Epidermal melanocyte (primary cell): Measurements from ENCODE around the gene ATP6V1C2.
A peak's percentile ranks its signal among the peaks of the same experiment; 100 is the strongest.
"Not testable (repeated sequence)": the region's sequence is repeated elsewhere in the genome, so short reads cannot be mapped to it uniquely, and the experiment has no call there.

ENCODE experiments used
- DNase-seq: peaks from one replicate; pipeline ENCODE4 v3.0.0; 2011; ENCODE audit warnings: low spot score; ENCODE audit not compliant: insufficient read length

Gene ATP6V1C2

DNA sequence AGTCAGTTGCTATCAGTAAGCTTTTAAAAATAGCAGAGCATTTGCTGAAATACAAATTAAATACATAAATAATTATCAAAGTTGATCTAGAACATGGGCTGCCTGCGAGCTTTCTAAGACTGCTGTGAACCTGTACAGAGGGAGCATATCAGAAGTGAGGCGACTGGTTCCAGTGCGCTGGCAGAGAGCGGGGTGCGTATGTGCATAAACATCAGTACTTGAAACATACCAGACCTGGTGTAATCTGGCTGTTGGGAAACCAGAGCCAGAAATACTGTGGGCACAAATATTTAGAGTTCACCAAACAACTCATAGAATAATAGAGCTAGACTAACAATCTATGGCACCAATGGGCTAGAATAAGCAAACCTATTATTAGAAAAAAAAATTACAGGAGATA, 63.8 kb downstream of the ATP6V1C2 start:
- DNase-seq = no peak

DNA sequence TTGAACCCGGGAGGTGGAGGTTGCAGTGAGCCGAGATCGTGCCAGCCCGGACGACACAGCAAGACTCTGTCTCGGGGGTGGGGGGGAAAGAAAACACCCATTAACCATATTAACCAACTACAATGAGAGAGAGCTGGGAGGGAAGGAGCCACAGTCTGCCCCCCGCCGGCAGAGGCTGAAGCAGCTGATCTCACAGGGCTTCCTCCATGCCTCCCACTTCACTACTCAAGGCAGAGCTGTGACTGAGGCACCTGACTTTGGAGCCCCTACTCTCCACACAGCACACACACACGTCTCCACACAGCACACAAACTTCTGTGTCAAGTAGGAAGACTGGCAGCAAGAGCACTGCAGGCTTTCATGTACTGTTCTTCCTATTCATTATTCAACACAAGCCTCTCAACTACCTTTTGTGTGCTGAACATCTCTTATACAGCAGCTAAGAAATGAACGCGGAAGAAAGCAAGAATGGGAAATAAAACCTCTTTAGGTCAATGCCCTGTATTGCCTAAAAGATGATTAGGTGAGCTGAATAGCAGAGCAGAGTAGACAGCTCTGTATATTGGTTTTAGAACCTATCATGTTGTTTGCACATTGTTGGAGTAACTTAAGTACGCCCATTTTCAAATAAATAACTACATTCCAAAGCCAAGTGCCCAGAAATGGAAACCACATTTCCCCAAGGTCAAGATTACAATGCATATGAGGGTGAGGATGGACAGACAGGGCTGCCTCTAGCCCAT, 65.0 kb downstream of the ATP6V1C2 start:
- DNase-seq = no peak

DNA sequence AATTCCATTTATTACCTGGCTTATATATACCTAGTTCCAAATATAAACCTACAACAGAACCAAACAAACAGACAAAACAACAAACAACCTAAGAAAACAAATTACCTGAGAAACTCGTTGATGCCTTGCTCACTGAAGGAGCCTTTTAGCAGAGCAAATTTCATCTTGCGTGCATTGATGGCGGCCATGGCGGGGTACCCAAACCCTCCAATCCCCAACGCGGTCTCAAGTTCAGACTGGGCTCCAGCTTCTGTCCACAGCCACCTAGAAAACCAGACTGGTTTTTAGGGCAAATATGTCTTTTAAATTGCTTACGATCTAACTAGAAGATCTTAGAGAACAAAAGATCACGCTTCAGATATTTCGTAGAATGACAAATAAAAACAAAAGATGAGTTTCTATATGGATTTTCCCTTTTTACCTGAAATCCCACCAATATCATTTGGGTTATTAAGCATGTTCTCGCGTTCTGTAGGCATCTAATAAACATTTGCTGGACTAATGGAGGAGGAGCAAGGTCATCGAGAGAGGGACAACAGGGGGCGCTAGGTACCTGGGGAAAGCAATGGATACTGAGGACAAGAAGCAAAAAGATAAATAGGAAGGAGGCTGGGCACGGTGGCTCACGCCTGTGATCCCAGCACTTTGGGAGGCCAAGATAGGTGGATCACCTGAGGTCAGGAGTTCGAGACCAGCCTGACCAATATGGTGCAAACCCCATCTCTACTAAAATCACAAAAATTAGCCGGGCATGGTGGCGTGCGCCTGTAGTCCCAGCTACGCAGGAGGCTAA, 65.9 kb downstream of the ATP6V1C2 start:
- DNase-seq = no peak

DNA sequence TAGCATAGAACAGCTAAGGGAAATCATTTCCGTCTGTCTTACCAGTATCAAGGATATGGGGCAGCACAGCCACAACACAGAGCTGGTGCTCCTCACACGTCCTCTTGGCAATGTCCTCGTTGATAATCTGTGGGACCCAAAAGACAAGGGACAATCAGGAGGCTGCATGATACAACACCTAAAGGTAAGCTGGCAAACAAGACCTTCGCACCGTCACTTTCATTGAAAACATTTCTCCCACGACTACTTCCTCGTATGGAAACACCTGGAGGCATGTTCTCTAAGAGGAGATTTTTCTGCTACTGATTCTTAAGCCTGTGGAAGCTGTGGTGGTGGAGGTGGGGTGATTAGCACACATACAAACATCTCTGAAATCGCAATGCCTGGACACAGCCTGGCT, 67.4 kb downstream of the ATP6V1C2 start:
- DNase-seq = no peak

DNA sequence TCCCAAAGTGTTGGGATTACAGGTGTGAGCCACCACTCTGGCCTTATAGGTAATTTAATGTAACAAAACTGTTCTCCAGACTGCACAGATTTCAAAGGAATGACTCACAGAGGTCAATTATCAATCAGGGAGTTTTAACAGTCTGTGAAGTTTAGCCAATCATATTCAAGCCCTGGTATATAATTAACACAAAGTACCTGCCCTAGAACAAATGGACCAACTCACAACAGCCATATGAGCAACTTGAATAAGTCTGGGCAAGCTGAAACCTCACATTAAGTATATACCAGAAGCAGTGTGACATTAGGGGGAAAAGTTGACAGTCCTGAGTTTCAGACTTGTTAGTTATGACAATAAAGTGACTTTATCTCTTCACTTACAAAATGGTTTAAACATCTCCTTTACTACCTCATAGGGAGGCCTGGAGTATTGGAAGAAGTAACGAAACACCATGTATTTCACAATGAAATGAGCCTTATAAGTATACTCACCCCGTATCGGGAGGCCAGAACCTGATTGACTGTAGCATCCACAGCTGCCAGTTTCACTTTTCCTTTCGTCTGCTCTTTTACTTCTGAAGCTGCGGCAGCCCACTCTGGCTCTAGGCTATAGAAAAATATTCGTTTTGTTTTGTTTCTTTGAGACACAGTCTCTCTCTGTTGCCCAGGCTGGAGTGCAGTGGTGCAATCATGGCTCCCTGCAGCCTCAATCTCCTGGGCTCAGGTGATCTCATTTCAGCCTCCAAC, 69.0 kb downstream of the ATP6V1C2 start:
- DNase-seq = peak; percentile 42

GRCh38 chr2:10792001-10792634, 70.7 kb downstream of the ATP6V1C2 start:
- DNase-seq = no peak

DNA sequence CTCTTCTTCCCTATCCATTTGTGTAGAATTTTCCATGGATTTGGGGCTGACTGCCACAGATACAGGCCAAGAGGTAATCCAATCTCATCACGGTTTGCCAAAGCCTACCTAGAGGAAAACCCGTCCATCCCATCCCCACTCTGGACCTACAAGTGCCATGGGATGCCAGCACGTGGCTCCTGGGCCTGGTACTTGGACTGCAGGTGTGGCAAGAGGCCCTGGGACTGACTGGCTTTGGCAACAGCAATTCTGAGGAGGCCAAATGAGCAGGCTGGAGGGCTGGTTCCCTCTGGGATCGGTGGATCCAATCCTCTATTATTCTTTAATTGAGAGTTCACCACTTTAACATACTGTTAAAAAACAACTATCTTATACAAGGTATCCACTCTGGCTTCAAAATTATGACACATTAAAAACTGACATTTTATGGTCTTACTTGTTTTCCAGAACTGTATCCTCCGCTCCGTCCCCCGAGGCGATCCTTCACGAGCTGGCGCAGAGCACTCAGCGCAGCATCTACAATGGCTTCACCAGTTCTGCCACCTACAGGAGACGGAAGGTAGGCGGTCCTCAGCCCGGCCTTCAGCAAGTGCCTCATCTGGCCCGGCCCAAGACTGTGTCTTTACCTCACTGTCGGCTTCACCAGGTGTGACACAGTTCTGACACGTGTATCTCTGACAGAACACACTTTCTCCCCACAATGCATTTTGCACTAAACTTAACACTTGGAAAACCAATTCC, 71.4 kb downstream of the ATP6V1C2 start:
- DNase-seq = no peak

DNA sequence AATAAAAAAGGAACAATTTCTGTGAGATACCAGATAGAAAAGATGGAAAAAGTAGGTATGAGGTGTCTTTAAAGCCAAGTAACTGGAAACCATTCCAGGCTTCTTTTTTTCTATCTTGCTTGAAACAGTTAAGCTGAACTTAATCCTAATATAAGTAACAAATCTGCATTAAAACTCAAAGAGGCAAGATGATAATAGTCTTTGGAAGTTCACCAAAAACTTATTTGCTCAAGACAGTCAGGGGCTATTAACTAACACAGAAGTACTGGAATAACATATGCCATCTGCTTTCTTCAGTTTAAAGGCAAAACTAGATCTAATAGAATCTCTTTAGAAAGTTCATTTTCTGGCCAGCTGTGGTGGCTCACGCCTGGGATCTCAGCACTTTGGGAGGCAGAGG, 72.4 kb downstream of the ATP6V1C2 start:
- no peak for DNase-seq

GRCh38 chr2:10794876-10795275, 73.4 kb downstream of the ATP6V1C2 start:
- DNase-seq = no peak

- DNase-seq = no peak
These were observed 74.1 kb downstream of the ATP6V1C2 start for GRCh38 chr2:10795508-10796046.

- DNase-seq = no peak
These were observed 75.3 kb downstream of the ATP6V1C2 start for GRCh38 chr2:10796703-10797102.

GRCh38 chr2:10798783-10799182, 77.4 kb downstream of the ATP6V1C2 start:
- DNase-seq = no peak

- DNase-seq = no peak
These were observed 78.7 kb downstream of the ATP6V1C2 start for GRCh38 chr2:10800163-10800562.

DNA sequence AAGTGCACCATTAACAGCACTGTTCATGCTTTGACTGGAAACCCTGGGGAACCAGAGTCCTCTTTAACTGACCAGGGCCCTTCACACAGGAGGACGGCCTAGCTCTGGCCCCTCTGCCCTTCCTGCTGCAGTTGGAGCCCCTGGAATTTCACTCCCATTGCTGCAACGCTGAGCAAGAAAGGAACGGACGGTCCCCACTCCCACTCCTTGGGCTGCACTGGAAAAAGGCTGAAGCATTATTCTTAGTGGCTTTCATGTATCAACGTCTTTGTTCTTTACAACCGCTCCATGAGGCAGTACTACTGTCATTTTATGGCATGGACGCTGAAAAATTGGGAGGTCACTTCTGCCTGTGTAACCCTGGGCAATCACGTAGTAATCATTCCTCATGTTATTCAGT, 81.2 kb downstream of the ATP6V1C2 start:
- no peak for DNase-seq

DNA sequence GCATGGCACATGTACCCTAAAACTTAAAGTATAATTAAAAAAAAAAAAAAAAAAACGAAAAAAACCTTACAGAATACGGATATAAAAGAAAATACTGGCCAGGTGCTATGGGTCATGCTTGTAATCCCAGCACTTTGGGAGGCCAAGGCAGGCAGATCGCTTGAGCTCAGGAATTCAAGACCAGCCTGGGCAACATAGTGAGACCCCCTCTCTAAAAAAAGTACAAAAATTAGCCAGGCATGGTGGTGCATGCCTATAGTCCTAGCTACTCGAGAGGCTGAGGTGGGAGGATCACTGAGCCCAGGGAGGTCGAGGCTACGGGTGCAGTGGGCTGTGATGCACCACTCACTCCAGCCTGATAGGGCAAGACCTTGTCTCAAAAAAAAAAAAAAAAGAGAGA, 84.6 kb downstream of the ATP6V1C2 start:
- DNase-seq = not testable (repeated sequence)

GRCh38 chr2:10806543-10806942, 85.1 kb downstream of the ATP6V1C2 start:
- no peak for DNase-seq

GRCh38 chr2:10810202-10811161, 89.1 kb downstream of the ATP6V1C2 start:
- no peak for DNase-seq

DNA sequence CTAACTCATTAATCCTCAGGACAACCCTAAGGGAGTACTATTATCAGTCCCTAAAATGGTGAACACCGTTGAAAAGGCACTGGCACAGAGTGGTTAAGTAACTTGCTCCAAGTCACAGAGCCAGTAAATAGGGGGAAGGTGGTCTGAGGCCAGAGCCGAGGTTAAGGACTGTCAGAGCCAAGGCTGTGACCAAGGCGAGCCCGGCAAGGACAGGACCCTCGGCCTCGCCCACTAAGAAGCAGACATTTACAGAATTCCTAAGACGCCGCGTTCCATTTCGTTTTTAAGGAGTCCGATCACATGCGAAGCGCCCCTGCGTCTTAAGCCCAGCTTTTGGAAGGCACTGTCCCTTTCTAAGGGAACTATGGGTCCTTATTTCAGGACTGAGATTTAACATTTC, 90.1 kb downstream of the ATP6V1C2 start:
- no peak for DNase-seq

- peak; percentile 95 for DNase-seq
These were observed 91.1 kb downstream of the ATP6V1C2 start, which contains the start of gene PDIA6 for GRCh38 chr2:10812362-10813162. Gene PDIA6, minus strand, starts transcription at chr2:10812785. Its CDS starts 89 bp downstream, at chr2:10812696.
